Mucosa of descending colon (tissue), 3 donors: ENCODE results near the gene FSTL4. TPM values are rescaled to one million over a fixed set of nuclear protein-coding genes. Genes with fewer than 3 reads are reported as not detected.

Experiments used
- ATAC-seq: fragments of 200-7000 bp; cut with Tn5 transposase; one replicate; pipeline ENCODE4 v1.9.1; 2020; ENCODE audit warnings: mild to moderate bottlenecking, moderate library complexity
- DNase-seq, 3 donors: peaks; one replicate each; pipeline ENCODE4 v3.0.0-alpha.2; 2020
- H3K36me3 ChIP-seq: fragments of 200-600 bp; one replicate; pipeline ENCODE4 v1.8.0; 2021; ENCODE audit warnings: low read depth, mild to moderate bottlenecking
- H3K4me1 ChIP-seq: fragments of 200-600 bp; one replicate; pipeline ENCODE4 v1.8.0; 2021; ENCODE audit warnings: low read depth, mild to moderate bottlenecking
- H3K4me3 ChIP-seq: fragments of 200-600 bp; one replicate; pipeline ENCODE4 v1.8.0; 2021; ENCODE audit warnings: mild to moderate bottlenecking
- H3K9me3 ChIP-seq: fragments of 200-600 bp; one replicate; pipeline ENCODE4 v1.8.0; 2021; ENCODE audit warnings: mild to moderate bottlenecking
- CTCF ChIP-seq: fragments of 200-600 bp; IDR thresholded peaks from one replicate; pipeline ENCODE4 v1.8.0; 2022; ENCODE audit warnings: antibody characterized with exemption, mild to moderate bottlenecking
- intact Hi-C, 2 donors: fragments of 100-400 bp; cut with DNase I in 1 of 2; cut with micrococcal nuclease in 1 of 2; formaldehyde crosslinking; loops; one replicate each; pipeline versions ENCODE4 v1.11.0 to v1.11.1; 2022; cut with DNase I, micrococcal nuclease
- total RNA-seq, 3 donors: library from RNA; stranded (reverse); fragmentation: NEBNext Ultra II Directional in 2 of 3; extraction: Animal tissue kit (Norgen Biotek cat#: 25700) in 2 of 3; gene quantifications; one replicate each; pipeline versions ENCODE4 v1.2.1 to v1.2.4, GENCODE V29; 2021 to 2023
- donor health status: DM: no; HTN: no; CAD: no; lungs with moderate emphysema.
- donor health status: DM: no; HTN: no; CAD: no.
- donor health status: DM: no; HTN: yes; CAD: no.

The FSTL4 gene
- total RNA-seq, 3 donors from 2014 or later = 0.29 to 0.77 (median 0.57) TPM

DNA sequence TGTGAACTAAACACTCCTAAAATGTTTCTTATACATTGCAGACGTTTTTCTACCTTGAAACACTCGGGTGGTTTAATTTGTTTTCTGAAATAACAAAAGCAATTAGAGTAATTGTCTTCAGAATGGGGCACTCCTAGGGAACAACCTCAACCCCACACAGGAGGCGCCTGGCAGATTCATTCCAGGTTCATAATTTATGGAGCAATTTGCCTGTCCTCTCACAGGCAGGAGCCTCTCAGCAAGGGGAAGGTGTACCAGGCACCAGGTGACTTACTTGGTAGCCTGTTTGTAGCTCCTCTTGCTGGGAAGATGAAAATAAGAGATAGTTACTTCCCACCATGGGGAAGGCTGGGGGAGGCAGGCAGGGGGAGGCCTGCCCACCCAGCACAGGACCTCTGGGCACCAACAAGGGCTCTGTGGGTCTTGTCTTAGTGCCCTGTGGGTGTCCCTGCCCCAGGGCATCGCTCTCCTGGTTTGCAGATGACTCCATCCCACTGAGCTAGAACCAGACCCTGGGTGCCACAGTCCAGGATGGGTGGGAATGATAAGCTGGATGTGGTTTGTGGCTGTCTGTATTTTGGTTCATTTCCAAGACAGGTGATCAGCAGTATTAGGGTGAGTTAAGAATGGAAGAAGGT, 144.4 kb downstream of the FSTL4 start:
- Histone ChIP-seq H3K9me3 (no peaks in the 10 kb centered on the region), H3K36me3 (no peaks in the 10 kb centered on the region), H3K4me1 (no peaks in the 10 kb centered on the region), H3K4me3 (no peak overlapping the region)
- TF ChIP-seq CTCF = no peak
- DNase-seq (no peak), ATAC-seq (no peak)
- intact Hi-C loops = no loop called here

GRCh38 chr5:133467335-133467779, 145.0 kb downstream of the FSTL4 start:
- ATAC-seq (no peak), DNase-seq (no peak)
- intact Hi-C loops = no loop called here
- H3K9me3 ChIP-seq = no peaks in the 10 kb centered on the region
- no peaks in the 10 kb centered on the region for H3K36me3 ChIP-seq
- no peak for TF ChIP-seq CTCF
- no peak overlapping the region for H3K4me3 ChIP-seq
- no peaks in the 10 kb centered on the region for H3K4me1 ChIP-seq

- H3K4me3 ChIP-seq = no peak overlapping the region
- no peaks in the 10 kb centered on the region for H3K9me3 ChIP-seq
- no peak for TF ChIP-seq CTCF
- H3K4me1 ChIP-seq = no peaks in the 10 kb centered on the region
- ATAC-seq (no peak), DNase-seq (no peak)
- intact Hi-C loops = no loop called here
- H3K36me3 ChIP-seq = no peaks in the 10 kb centered on the region
These were observed 145.6 kb downstream of the FSTL4 start for GRCh38 chr5:133466556-133467334.

DNA sequence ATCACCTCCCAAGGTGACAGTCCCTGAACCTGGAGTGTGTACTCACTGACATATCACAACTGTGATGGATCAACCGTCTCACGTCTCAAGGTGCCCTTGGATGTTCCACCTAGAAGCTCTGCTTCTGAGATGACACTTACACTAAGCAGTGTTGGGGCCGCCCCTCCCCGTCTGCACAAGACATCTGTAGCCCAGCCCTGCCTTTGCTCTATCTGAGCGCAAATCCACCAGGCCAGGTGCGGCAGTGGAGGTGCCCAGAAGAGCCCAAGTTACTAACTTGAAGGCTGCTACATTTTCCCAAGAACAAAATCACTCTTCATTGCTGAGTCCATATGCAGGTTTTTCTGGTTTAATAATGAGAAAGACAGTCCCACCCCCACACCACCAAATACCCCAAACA, 148.3 kb downstream of the FSTL4 start:
- DNase-seq = no peak
- intact Hi-C loops = no loop called here
- no peak for ATAC-seq
- Histone ChIP-seq H3K4me3 (no peak overlapping the region), H3K4me1 (no peaks in the 10 kb centered on the region), H3K9me3 (no peaks in the 10 kb centered on the region), H3K36me3 (no peaks in the 10 kb centered on the region)
- TF ChIP-seq CTCF = no peak

GRCh38 chr5:133461796-133462516, 150.4 kb downstream of the FSTL4 start:
- Histone ChIP-seq H3K4me3 (no peak overlapping the region), H3K9me3 (no peaks in the 10 kb centered on the region), H3K36me3 (no peaks in the 10 kb centered on the region), H3K4me1 (no peaks in the 10 kb centered on the region)
- no peak for ATAC-seq
- no peak for TF ChIP-seq CTCF
- DNase-seq = no peak
- intact Hi-C loops = no loop called here
